NCI-H187 (cell line): Measurements from ENCODE around the gene NOL12.
"Not testable (repeated sequence)": the region's sequence is repeated elsewhere in the genome, so short reads cannot be mapped to it uniquely, and the experiment has no call there.

ENCODE experiments used
- DNase-seq, 2 experiments: peaks; one replicate each; lab custom pipeline; 2025; lab: John Stamatoyannopoulos, UW

NOL12 gene

DNA sequence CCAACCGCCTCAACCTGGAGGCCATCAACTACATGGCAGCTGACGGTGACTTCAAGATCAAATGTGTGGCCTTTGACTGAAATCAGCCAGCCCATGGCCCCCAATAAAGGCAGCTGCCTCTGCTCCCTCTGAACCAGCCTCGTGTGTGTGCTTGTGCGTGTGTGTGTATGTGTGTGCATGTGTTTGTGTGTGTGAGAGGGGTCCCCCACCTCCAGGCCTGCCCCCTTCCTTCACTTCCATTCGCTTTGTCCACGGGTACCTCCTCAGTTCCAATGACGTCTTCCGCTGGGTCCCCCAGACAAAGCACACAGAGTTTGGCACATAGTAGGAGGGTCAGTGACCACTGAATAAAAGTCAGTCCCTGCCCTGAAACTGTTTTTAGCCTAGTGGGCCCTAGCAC is 6.5 kb upstream of the NOL12 start:
- no peak for DNase-seq

DNA sequence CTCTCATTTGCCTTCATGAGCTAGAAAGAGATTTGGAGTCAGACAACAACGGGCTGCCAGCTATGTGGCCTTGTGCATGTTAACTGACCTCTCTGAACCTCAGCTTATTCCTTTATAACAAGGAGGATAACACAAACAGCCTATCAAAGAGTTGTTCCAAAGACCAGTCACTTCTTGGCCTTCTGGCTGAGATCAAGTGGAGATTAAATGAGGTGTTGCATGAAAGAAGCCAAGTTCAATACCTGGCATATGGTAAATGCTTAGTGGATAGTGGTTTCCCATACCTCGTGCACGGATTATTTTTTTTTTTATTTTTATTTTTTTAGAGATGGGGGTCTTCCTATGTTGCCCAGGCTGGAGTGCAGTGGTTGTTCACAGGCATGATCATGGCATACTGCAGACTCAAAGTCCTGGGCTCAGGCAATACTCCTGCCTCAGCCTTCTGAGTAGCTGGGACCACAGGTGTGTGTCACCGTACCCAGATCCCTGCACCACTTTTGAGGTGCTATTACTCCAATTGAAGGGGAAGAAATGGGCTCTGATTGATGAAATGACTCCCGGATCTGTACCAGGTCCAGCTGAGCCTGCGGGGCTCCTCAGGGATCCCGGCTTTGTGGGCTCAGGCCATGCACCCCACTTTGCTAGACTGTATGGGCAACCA is 5.8 kb upstream of the NOL12 start:
- no peak for DNase-seq

DNA sequence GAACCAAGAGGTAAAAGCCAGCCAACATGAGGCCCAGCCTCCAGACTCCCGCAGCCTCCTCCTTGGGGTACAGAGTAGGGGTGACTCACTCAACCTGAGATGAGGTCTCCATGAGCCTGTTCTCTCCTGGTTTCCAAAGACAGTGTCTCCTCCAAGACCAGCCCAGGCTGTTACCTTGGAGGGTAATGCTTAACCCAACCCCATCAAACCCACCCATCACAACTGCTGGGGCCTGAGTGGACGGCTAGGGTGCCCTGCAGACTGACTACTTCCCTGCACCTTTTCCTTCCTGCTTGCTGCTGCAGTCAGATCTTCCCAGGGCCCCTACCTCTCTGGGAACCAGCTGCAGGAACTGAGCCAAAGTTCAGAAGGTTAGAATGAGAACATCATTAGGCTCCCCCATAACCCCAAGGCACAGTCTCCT is 5.1 kb upstream of the NOL12 start:
- no peak for DNase-seq

DNA sequence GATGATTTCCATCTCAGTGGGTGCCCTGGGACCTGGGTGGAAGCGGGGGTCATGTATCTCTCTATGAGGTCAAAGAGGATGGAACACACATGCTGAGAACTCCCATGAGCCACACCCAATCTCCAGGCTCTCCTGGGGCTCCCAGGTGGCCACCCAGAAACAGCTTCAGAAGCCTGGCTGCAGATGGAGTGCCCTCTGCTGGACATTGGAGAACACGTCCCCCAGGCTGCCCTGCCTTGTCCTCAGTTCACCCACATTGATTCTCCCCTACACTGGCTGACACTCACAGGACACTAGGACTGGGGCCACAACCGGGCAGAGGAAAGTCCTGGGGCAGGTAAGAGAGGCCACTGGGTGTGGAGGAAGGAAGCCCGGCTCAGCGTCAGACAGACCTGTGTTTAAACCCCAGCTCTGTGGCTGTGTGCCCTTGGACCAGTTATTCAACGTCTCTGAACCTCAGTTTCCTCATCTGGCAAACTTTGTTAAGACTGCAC is 4.5 kb upstream of the NOL12 start:
- DNase-seq, result no peak

DNA sequence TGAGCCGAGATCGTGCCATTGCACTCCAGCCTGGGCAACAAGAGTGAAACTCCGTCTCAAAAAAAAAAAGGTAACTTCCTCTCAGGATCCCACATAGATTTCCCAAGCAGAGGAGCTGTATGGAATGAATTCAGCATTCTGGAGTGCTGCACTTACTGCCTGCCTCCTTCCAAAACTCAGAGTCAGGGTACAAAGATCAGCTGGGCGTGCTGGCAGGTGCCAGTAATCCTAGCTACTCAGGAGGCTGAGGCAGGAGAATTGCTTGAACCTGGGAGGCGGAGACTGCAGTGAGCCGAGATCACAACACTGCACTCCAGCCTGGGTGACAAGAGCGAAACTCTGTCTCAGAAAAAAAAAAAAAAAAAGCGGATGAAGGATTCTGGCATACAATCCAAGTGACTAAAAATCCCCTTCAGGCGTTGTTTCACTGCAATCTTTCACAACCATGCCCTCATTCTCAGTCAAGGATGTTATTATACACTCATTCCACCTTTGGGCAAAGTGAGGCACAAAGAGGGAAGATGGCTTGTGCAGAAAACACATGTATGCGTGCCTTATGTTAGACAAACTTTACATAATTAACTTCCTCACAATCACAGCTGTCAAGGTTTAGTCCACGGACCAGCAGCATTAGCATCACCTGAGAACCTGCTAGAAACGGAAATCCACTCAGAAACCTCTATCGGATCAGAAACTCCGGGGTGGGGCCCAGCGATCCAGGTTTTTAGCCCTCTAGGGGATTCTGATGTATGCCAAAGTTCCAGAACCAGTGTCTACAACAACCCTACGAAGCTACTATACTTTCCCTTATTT is 1.1 kb upstream of the NOL12 start:
- no peak for DNase-seq

DNA sequence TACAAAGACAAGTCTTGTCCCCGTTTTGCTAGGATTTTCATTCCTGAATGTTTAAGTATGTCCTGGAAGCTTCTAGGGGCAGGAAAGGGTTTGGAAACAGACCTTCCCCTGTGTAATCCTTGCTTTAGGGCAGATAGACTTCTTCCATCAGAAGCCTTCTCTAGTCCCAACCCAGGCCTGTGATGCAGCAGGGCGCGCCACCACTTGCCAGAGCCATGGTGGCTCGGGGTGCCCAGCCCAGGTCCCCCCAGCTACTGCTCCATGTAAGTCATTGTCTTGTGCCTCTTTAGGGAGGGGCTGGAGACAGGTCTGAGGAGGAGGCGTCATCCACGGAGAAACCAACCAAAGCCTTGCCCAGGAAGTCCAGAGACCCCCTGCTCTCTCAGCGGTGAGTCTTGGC is 4.3 kb downstream of the NOL12 start:
- DNase-seq, result no peak

DNA sequence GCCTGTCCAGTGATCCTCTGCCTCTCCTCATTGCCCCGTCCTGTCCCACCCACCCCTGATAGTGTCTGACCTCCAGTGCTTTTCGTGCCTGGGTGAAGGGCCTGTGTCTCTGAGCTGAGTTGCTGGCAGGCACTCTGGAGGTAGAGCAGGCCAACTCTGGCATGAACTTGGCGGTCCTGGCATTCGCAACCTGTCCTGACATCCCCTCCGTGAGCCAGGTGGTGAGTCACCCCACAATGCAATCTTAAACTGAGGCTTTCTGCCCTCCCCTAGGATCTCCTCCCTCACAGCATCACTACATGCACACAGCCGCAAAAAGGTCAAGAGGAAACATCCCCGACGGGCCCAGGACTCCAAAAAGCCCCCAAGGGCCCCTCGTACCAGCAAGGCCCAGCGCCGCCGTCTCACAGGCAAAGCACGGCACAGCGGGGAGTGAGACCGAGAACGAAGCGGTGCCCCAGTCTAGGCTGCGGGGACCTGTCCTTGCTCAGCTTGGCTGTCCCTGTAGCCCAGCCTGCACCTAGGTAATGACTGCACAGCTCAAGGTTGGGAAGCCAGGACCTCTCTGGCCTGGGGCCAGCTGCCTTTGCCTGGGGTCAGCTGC is 4.9 kb downstream of the NOL12 start:
- DNase-seq, result no peak

DNA sequence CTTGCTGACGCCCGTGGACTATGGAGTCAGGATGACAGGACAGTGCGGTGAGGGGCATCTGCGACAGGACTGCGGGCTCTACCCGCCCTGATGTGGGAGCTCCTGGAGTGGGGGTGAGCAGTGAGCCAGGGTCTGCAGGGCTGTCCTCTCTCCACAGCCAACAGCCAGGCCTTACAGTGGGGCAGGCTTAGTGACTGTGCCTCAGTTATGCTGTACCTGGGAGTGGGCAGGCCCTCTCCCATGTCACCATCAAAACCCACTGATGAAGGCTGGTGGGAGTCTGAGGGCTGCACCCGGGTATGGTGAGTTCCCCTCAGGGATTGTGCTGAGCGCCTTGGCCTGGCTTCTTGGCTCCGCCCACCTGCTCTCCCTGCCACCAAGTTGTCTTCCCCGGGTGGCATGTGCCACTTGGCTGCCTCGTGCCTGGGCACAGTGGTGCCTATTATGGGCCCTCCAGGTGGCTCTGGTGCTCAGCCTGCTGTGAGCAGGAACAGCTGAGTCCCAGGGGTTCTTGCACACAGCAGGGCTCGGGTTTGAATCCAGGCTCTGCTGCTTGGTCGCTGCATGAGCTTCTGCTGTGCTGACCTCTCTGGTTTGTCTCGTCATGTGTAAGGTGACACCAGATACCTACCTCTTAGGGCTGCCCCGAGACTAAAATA is 6.6 kb downstream of the NOL12 start:
- no peak for DNase-seq

DNA sequence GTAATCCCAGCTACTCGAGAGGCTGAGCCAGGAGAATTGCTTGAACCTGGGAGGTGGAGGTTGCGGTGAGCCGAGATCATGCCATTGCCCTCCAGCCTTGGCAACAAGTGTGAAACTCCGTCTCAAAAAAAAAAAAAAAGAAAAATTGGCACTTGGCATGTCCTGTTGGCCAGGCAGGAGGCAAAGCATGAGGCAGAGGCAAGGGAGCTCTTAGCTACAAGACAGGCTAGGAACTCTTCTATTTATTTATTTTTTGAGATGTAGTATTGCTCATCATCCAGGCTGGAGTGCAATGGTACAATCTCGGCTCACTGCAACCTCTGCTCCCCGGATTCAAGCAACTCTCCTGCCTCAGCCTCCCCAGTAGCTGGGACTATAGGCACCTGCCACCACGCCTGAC is 8.0 kb downstream of the NOL12 start:
- DNase-seq, result not testable (repeated sequence)

DNA sequence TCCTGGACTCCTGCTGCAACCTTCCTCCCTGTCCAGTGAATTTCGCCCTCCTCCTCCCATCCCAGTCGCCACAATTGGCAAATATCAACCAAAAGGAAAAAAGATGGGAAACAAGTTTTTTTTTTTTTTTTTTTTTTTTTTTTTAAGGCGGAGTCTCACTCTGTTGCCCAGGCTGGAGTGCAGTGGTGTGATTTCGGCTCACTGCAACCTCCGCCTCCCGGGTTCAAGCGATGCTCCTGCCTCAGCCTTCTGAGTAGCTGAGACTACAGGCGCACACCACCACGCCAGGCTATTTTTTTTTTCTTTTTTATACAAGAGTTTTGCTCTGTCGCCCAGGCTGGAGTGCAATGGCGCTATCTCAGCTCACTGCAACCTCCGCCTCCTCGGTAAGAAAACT is 10.1 kb downstream of the NOL12 start:
- DNase-seq, result not testable (repeated sequence)

DNA sequence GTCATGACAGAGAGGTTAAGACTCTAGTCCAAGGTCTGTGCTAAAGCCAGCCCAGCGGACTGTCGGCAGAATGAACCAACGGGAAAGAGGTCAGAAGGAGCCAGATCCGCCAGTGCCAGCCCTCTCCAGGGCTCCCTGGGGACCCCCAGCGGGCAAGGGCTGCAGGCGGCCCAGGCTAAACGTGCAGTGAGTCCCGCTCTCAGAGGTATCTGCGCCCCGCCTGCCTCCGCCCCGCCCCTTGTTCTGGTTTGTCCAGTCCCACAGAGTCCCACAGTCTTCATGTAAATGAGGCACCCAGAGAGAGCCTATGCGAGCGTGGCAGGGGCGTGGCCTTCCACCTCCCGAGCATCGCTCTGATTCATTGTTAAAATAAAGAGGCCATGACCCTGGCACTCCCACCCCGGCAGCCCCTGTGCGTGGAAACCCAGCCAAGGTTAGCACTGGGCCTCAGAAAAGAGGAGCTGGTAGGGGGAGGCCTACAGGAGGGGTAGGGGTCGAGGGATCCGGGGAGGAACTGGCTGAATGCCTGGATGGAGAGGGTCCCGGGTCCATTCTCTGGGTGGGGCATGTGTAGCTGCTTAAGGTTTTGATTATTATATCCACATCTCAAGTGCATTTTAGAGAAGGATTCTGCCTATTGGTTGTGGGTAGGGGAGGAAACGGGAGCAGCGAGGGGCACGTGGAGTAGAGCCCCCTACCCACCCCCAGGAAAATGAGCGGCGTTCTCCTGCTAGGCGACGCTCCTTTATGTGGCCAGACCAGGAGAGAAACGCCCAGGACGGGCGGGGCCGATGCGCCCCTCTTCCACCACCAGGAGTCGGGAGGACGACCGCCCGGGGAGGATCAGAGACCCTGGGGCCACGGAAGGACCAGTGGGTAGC is 10.8 kb downstream of the NOL12 start, which contains the start of gene TRIOBP:
Gene TRIOBP (plus strand): TSS at position 392 of the 881 bp plus-strand sequence. CDS start 4,318 bp downstream, outside the sequence.
- DNase-seq, result peak; percentile 83 to 93

DNA sequence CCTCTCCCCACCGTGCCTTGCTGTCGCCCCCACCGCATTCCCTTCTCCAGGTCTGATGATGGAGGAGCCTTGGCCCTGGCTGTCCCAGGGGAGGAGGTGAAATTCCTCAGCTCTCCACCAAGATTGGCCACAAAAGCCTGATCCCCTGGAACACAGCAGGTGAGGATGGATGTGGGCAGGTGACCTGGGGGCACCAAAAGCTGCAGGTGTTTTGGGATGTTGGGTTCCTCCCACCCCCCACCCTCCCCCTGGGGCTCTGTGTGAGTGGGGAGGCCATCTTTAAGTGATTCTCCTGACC is 11.3 kb downstream of the NOL12 start:
- DNase-seq, result no peak

DNA sequence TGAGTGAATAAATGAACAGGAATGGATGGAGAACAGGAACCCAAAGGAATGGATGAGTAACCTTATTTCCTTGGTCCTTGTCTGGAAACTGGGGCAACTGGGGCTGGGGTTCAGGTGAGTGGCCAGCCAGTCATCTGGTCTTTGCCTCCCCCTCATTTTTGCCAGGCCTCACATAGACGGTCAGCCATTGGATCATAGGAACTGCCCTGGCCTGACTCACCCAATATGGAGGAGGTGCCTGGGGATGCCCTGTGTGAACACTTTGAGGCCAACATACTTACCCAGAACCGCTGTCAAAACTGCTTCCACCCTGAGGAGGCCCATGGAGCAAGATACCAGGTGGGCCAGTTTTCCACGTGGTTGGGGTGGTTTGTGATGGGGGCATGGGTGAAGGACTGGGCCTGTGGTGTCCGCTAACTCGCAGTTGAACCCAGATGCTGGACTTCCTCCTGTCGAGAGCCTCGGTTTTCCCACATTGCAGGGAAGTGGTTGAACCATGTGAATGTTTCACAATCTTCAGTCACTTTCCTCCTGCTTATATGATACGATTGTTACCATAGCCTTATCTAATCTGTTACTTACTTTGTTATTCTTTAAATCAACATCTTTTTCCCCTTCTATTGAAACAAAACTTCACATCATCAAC is 15.1 kb downstream of the NOL12 start:
- DNase-seq, result no peak

DNA sequence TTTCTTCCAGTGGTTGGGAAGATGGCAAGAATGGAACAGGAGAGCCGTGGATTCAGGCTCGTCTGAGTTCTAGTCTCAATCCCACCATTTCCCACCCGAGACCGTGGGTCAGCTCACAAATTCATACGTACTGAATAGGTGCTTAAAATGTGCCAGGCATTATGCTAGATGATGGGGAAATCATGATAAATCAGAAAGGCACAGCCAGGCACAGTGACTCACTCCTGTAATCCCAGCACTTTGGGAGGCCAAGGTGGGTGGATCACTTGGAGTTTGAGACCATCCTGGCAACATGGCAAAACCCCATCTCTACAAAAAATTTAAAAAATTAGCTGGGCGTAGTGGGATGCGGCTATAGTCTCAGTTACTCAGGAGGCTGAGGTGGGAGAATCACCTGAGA is 17.8 kb downstream of the NOL12 start:
- no peak for DNase-seq

DNA sequence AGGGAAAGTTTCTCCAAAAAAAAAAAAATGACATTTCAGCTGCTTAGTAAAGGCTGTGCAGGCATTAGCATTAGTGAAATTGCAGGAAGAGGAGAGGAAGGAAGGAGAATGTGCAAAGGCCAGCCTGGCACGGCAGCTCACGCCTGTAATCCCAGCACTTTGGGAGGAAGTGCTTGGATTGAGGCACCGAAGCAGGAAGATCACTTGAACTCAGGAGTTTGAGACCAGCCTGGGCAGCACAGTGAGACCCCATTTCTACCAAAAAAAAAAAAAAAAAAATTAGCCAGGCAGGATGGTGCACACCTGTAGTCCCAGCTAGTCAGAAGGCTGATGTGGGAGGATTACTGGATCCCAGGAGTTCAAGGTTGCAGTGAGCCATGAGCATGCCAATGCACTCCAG is 18.5 kb downstream of the NOL12 start:
- no peak for DNase-seq

DNA sequence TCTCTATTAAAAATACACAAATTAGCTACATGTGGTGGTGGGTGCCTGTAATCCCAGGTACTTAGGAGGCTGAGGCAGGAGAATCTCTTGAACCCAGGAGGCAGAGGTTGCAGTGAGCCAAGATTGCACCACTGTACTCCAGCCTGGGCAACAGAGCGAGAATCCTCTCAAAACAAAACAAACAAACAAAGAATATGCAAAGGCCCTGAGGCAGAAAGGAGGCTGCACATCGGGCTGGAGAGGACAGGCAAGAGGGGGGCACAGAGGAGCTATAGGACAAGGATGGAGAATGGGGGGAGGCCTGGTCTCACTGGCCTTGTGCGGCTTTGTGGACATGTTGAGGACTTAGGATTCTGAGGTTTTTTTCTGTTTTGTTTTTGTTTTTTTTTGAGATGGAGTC is 19.1 kb downstream of the NOL12 start:
- no peak for DNase-seq

DNA sequence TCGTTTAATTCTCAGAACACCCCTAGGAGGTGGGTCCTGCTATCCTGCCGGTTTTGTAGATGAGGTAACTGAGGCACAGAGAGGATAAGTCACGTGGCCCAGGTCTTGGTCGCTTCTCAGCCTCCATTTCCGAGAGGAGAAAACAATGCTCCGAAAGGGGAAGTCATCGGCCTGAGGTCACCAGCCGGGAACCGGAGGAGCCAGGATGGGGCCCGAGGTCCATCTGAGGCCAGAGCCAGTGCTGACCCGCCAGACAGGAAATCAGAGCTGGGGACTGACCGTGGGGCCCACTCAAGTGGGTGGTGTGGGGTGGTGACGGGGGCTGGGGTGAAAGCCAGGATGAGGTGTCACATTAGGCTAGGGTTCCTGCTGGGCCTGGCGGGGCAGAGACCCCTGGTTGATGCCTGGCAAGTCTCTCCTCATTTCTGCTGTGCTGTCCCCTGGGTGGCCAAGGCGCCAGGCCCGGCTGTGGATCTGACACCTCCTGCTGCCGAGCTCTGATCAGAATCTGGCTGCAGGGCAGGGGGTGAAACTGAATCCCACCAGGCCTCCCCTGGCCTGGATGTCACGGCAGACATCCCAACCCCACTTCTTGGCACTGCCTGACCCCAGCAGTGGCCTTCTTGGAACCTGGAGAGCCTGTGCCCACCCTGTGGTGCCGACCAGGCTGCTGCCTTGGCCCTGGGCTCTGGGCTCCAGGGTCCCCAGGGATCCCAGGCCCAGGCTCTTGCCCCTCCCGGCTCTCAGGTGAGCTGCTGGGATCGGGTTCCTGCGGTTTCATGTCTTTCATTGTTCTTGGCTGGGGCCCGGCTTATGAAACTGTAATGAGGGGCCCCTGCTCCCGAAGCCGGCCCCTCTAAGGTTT is 22.7 kb downstream of the NOL12 start:
- DNase-seq, result no peak

DNA sequence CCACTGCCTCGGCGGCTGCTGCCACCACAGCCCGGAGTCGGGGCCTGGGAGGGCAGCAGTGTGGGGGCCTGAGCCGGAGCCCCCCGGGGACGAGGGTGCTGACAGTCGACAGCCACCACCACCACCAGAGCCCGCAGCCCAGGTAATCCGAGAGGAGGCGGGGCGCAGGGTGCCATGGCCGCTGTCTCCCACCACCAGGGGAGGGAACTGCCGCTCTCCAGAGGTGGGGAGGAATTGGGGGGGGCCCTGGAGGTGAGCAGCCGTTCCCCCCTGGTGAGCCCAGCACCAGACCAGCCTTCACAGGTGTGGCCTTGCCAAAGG is 23.3 kb downstream of the NOL12 start:
- no peak for DNase-seq

DNA sequence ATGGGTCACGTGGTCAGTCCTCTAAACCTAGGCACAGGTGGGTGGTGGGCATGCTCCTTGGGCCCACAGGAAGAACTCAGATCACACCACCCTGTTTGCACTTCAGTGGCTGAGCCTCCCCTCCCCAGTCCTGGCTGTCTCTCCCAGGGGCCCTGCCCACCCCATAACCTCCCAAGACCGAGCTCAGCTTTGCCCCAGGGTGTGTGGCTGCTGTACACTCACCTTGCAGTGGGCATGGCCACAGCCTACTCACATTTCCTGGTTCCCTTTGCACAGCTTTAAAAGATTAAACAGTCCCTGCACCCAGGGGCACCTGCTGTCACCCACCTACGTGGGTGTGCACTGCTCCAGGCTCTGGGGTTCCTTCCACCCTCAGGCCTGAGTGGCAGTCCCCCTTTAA is 24.5 kb downstream of the NOL12 start:
- no peak for DNase-seq

DNA sequence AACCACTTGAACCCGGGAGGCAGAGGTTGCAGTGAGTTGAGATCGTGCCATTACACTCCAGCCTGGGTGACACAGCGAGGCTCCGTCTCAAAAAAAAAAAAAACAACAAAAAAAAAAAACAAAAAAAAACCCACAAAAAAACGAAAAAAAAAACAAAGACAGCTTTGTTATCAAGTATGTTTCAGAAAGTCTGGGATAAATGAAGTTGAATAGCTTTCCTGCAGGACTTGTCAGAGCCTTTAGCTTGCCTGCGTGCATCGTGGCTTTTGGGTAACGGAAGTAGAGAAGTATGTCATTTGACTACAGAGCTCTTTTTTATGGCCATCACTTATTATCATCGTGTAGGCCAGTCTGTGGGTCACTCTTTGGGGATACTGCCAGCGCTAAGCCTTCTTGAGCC is 25.3 kb downstream of the NOL12 start:
- DNase-seq, result no peak
